PC-9 (cell line): ENCODE measurements around the gene FGD5. TPM values are rescaled to one million over a fixed set of nuclear protein-coding genes. Genes with fewer than 3 reads are reported as not detected.
A peak's percentile ranks its signal among the peaks of the same experiment; 100 is the strongest.

Experiments used
- BruUV-seq: library from RNA; stranded (reverse); fragments of 400-500 nt; replicated peaks from 2 replicates; lab custom pipeline; 2021; lab: Mats Ljungman, UMichigan
- CTCF ChIA-PET: fragments of 300-600 bp; sonication (Branson Sonifier 250); formaldehyde crosslinking; loops from one replicate; lab custom pipeline; 2022; ENCODE audit warnings: antibody characterized with exemption; lab: Charles Lee
- POLR2A ChIA-PET: fragments of 300-600 bp; sonication (Branson Sonifier 250); formaldehyde crosslinking; loops from one replicate; lab custom pipeline; 2022; ENCODE audit warnings: antibody characterized with exemption; ENCODE audit not compliant: unreplicated experiment; lab: Charles Lee
- DNase-seq, 2 experiments: peaks; one replicate each; pipeline versions ENCODE4 v3.0.0 to v3.0.0-alpha.2; 2015 to 2022; ENCODE audit warnings: mixed read lengths in 1 of 2
- H2AFZ ChIP-seq: fragments of 200-600 bp; sonication (generic); 2 replicates; pipeline ENCODE4 v1.8.1; 2017; ENCODE audit warnings: antibody characterized with exemption
- H3F3A ChIP-seq: fragments of 200-600 bp; sonication (generic); 2 replicates; pipeline ENCODE4 v1.8.1; 2017; ENCODE audit warnings: antibody characterized with exemption, mild to moderate bottlenecking, low read depth; ENCODE audit not compliant: insufficient read depth
- H3K27ac ChIP-seq: fragments of 200-600 bp; sonication (generic); 2 replicates; pipeline ENCODE4 v1.6.1; 2016; ENCODE audit warnings: mixed run types
- H3K27me3 ChIP-seq: fragments of 200-600 bp; sonication (generic); 2 replicates; pipeline ENCODE4 v1.6.1; 2016; ENCODE audit warnings: low read depth, mixed run types; ENCODE audit not compliant: insufficient read depth
- H3K36me3 ChIP-seq: fragments of 200-600 bp; sonication (generic); 2 replicates; pipeline ENCODE4 v1.6.1; 2016; ENCODE audit warnings: low read depth, mixed run types
- H3K4me1 ChIP-seq: fragments of 200-600 bp; sonication (generic); replicated peaks from 2 replicates; pipeline ENCODE4 v1.6.1; 2016; ENCODE audit warnings: mixed run types; ENCODE audit not compliant: insufficient read depth
- H3K4me2 ChIP-seq: fragments of 200-600 bp; sonication (generic); 2 replicates; pipeline ENCODE4 v1.6.1; 2017; ENCODE audit warnings: mixed run types
- H3K4me3 ChIP-seq: fragments of 200-600 bp; sonication (generic); 2 replicates; pipeline ENCODE4 v1.6.1; 2016; ENCODE audit warnings: mixed run types
- H3K79me2 ChIP-seq: fragments of 200-600 bp; sonication (generic); 2 replicates; pipeline ENCODE4 v1.6.1; 2017; ENCODE audit warnings: low read depth, mixed run types
- H3K9me2 ChIP-seq: fragments of 200-600 bp; sonication (generic); 2 replicates; pipeline ENCODE4 v1.8.1; 2017; ENCODE audit warnings: mild to moderate bottlenecking; ENCODE audit not compliant: insufficient read depth
- H3K9me3 ChIP-seq: fragments of 200-600 bp; sonication (generic); 2 replicates; pipeline ENCODE4 v1.8.1; 2016; ENCODE audit warnings: low read depth; ENCODE audit not compliant: insufficient read depth
- H4K20me1 ChIP-seq: fragments of 200-600 bp; sonication (generic); 2 replicates; pipeline ENCODE4 v1.8.1; 2017; ENCODE audit not compliant: insufficient read depth
- EZH2 ChIP-seq: fragments of 200-600 bp; sonication (generic); IDR thresholded peaks from 2 replicates; pipeline ENCODE4 v1.8.0; 2017; ENCODE audit warnings: antibody characterized with exemption, low read depth
- intact Hi-C: fragments of 100-400 bp; cut with micrococcal nuclease; formaldehyde crosslinking; loops from one replicate; pipeline ENCODE4 v1.10.0; 2022; ENCODE audit not compliant: unreplicated experiment
- total RNA-seq: library from RNA; stranded (reverse); gene quantifications from 2 replicates; pipeline ENCODE4 v1.2.3, GENCODE V29; 2021
- TF ChIP-seq, protein P1 (sequence below): fragments of 200-600 bp; sonication (generic); conservative IDR thresholded peaks from 2 replicates; pipeline ENCODE4 v1.6.1; 2017; ENCODE audit warnings: mixed run types, antibody characterized with exemption, mild to moderate bottlenecking, moderate library complexity

FGD5 gene
- total RNA-seq, 1 experiment from 2014 or later, result not detected

GRCh38 chr3:14880447-14881106 lies 61.8 kb downstream of the FGD5 start:
- ChIA-PET CTCF (no interaction called here), POLR2A (no interaction called here)
- Histone ChIP-seq H4K20me1 (no peaks in the 10 kb centered on the region), H3K79me2 (no peaks in the 10 kb centered on the region), H3F3A (peaks cover 11% of the 10 kb centered on the region; the same call in 1 of the 2 replicates), H3K4me3 (no peak overlapping the region), H3K27me3 (0 out of 2 replicates have a peak, but pooled peaks cover 4% of the 10 kb centered on the region), H3K9me3 (no peaks in the 10 kb centered on the region), H3K27ac (no peak overlapping the region), H3K36me3 (no peaks in the 10 kb centered on the region), H3K9me2 (no peaks in the 10 kb centered on the region), H3K4me2 (no peak overlapping the region), H2AFZ (no peak overlapping the region), H3K4me1 (peaks cover 37% of the 10 kb centered on the region)
- intact Hi-C loops, result no loop called here
- no peak for DNase-seq
- BruUV-seq, result no TSS peak
- TF ChIP-seq EZH2, result no peak
- TF ChIP-seq, protein P1, sequence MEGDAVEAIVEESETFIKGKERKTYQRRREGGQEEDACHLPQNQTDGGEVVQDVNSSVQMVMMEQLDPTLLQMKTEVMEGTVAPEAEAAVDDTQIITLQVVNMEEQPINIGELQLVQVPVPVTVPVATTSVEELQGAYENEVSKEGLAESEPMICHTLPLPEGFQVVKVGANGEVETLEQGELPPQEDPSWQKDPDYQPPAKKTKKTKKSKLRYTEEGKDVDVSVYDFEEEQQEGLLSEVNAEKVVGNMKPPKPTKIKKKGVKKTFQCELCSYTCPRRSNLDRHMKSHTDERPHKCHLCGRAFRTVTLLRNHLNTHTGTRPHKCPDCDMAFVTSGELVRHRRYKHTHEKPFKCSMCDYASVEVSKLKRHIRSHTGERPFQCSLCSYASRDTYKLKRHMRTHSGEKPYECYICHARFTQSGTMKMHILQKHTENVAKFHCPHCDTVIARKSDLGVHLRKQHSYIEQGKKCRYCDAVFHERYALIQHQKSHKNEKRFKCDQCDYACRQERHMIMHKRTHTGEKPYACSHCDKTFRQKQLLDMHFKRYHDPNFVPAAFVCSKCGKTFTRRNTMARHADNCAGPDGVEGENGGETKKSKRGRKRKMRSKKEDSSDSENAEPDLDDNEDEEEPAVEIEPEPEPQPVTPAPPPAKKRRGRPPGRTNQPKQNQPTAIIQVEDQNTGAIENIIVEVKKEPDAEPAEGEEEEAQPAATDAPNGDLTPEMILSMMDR, result no peak

- ChIA-PET POLR2A (no interaction called here), CTCF (no interaction called here)
- no peak overlapping the region for H3K27ac ChIP-seq
- intact Hi-C loops, result no loop called here
- no TSS peak for BruUV-seq
- no peaks in the 10 kb centered on the region for H3K79me2 ChIP-seq
- no peak overlapping the region for H3K4me2 ChIP-seq
- DNase-seq, result no peak
- H3K9me2 ChIP-seq, result no peaks in the 10 kb centered on the region
- no peaks in the 10 kb centered on the region for H3K9me3 ChIP-seq
- peaks cover 31% of the 10 kb centered on the region for H3K4me1 ChIP-seq
- H4K20me1 ChIP-seq, result no peaks in the 10 kb centered on the region
- no peaks in the 10 kb centered on the region for H3K36me3 ChIP-seq
- peaks cover 15% of the 10 kb centered on the region; the same call in 1 of the 2 replicates for H3F3A ChIP-seq
- H3K27me3 ChIP-seq, result peaks cover 11% of the 10 kb centered on the region; the same call in 1 of the 2 replicates
- H2AFZ ChIP-seq, result no peak overlapping the region
- no peak for TF ChIP-seq EZH2
- TF ChIP-seq, protein P1, result no peak
- H3K4me3 ChIP-seq, result no peak overlapping the region
Observed at GRCh38 chr3:14883226-14883625, 64.5 kb downstream of the FGD5 start.

DNA sequence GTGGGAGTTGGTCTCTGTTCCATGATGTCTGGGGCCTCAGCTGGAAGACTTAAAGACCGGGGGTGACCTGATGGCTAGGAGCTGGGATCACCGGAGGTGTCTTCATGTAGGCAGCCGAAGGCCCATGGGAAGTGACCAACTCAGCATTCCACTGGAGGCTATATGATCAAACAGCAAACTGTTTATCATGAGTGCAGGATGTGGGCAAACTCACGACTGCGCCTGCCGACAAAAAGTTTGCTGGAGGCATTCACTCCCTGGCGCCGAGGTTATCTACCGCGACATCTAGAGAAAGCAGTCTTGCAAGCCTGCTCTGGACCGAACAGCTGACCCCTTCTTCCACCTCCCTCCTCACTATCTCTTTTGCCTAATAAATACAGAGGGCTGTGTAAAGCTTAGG lies 65.9 kb downstream of the FGD5 start:
- no TSS peak for BruUV-seq
- Histone ChIP-seq H3K9me2 (no peaks in the 10 kb centered on the region), H3K36me3 (no peaks in the 10 kb centered on the region), H3F3A (peaks cover 15% of the 10 kb centered on the region; the same call in 1 of the 2 replicates), H4K20me1 (no peaks in the 10 kb centered on the region), H3K4me1 (peaks cover 31% of the 10 kb centered on the region), H3K9me3 (no peaks in the 10 kb centered on the region), H3K27me3 (peaks cover 14% of the 10 kb centered on the region), H2AFZ (no peak overlapping the region), H3K27ac (peak overlapping the region; percentile 24; the same call in 1 of the 2 replicates), H3K4me2 (peak overlapping the region; percentile 74), H3K79me2 (no peaks in the 10 kb centered on the region), H3K4me3 (peak overlapping the region; percentile 10; the same call in 1 of the 2 replicates)
- TF ChIP-seq, protein P1, result no peak
- TF ChIP-seq EZH2, result no peak
- CTCF ChIA-PET, result interaction anchor here (0.7 kb wide), 1 partner anchor 682 kb away, joined by 3 read pairs; no protein-coding TSS in a partner anchor
- intact Hi-C loops, result no loop called here
- peak; percentile 35 to 75 for DNase-seq
- POLR2A ChIA-PET, result no interaction called here
